Gastroesophageal sphincter (tissue), 4 donors: ENCODE results near the gene MMS19. TPM values are rescaled to one million over a fixed set of nuclear protein-coding genes. Genes with fewer than 3 reads are reported as not detected.

Source experiments
- ATAC-seq: fragments of 150-250 bp; one replicate; pipeline ENCODE4 v1.9.1; 2016; ENCODE audit warnings: mild to moderate bottlenecking, moderate library complexity
- H3K27ac ChIP-seq, 4 donors: fragments of 200-600 bp; sonication (generic) in 3 of 4; 1 replicate in 3 of 4; 2 replicates in 1 of 4; pipeline ENCODE4 v1.5.1; 2016 to 2019
- H3K27me3 ChIP-seq: fragments of 200-600 bp; sonication (generic); one replicate; pipeline ENCODE4 v1.5.1; 2019
- H3K36me3 ChIP-seq, 2 donors: fragments of 200-600 bp; sonication (generic); one replicate each; pipeline ENCODE4 v1.5.1; 2019; ENCODE audit warnings: control low read depth in 1 of 2
- H3K4me1 ChIP-seq, 3 donors: fragments of 200-600 bp; sonication (generic); 1 replicate in 2 of 3; 2 replicates in 1 of 3; pipeline ENCODE4 v1.5.1; 2016 to 2019; ENCODE audit warnings: control low read depth in 2 of 3
- H3K4me3 ChIP-seq, 2 donors: fragments of 200-600 bp; sonication (generic); one replicate each; pipeline ENCODE4 v1.5.1; 2019; ENCODE audit warnings: mild to moderate bottlenecking in 1 of 2, moderate library complexity in 1 of 2
- H3K9me3 ChIP-seq, 3 donors: fragments of 200-600 bp; sonication (generic); one replicate each; pipeline ENCODE4 v1.5.1; 2017 to 2019; ENCODE audit warnings: control low read depth in 2 of 3
- CTCF ChIP-seq, 4 experiments: fragments of 200-600 bp in 2 of 4; fragments of 450-650 bp in 2 of 4; sonication (generic) in 1 of 4; IDR thresholded peaks; one replicate each; pipeline ENCODE4 v1.5.1; 2017 to 2019; ENCODE audit warnings: antibody characterized with exemption in 4 of 4, mild to moderate bottlenecking in 2 of 4, moderate library complexity in 2 of 4
- EP300 ChIP-seq: sonication (generic); formaldehyde crosslinking; IDR thresholded peaks from one replicate; pipeline ENCODE4 v1.6.1; 2017; ENCODE audit warnings: antibody characterized with exemption, mild to moderate bottlenecking
- POLR2A ChIP-seq, 2 donors: fragments of 450-650 bp; IDR thresholded peaks; one replicate each; pipeline ENCODE4 v1.6.1; 2017; ENCODE audit warnings: antibody characterized with exemption in 2 of 2, mild to moderate bottlenecking in 2 of 2, moderate library complexity in 1 of 2
- POLR2AphosphoS5 ChIP-seq: sonication (generic); formaldehyde crosslinking; IDR thresholded peaks from one replicate; pipeline ENCODE4 v1.6.1; 2017; ENCODE audit warnings: antibody characterized with exemption
- WGBS, 2 donors: methylation state at CpG; one replicate each; pipeline ENCODE4 v1.1.5; 2018; ENCODE audit warnings: low coverage in 1 of 2; 5-methylcytosine and 5-hydroxymethylcytosine counted together
- total RNA-seq, 4 donors: library from RNA; depleted of rRNA; stranded (reverse); fragments of >200 nt; gene quantifications; one replicate each; pipeline ENCODE4 v1.1.0, GENCODE V29; 2016

MMS19 gene
- total RNA-seq, 4 donors from 2014 or later = 44.3 to 75.8 (median 51.8) TPM

GRCh38 chr10:97456686-97457065 is 41.5 kb downstream of the MMS19 start:
- H3K4me1 ChIP-seq = peaks cover 0 to 33% (median 0%) of the 10 kb centered on the region in 3 donors
- no peaks in the 10 kb centered on the region for H3K9me3 ChIP-seq
- H3K27ac ChIP-seq = no peak overlapping the region
- peaks cover 0 to 93% of the 10 kb centered on the region in 2 donors for H3K36me3 ChIP-seq
- 60 to 77% methylated on average over 1 to 3 of the region's 3 CpGs for WGBS, 2 donors
- TF ChIP-seq EP300 = no peak
- TF ChIP-seq POLR2A (IDR thresholded peaks at IDR 0.05) = no peak
- no peak for TF ChIP-seq POLR2AphosphoS5
- TF ChIP-seq CTCF (IDR thresholded peaks at IDR 0.05) = no peak
- H3K27me3 ChIP-seq = no peaks in the 10 kb centered on the region
- no peak for ATAC-seq
- H3K4me3 ChIP-seq = no peak overlapping the region

GRCh38 chr10:97456034-97456685 is 42.1 kb downstream of the MMS19 start:
- no peak for TF ChIP-seq POLR2A (IDR thresholded peaks at IDR 0.05)
- TF ChIP-seq POLR2AphosphoS5 = no peak
- TF ChIP-seq CTCF (IDR thresholded peaks at IDR 0.05) = no peak
- no peak for TF ChIP-seq EP300
- Histone ChIP-seq H3K36me3 (peaks cover 0 to 91% of the 10 kb centered on the region in 2 donors), H3K4me3 (no peak overlapping the region), H3K4me1 (peaks cover 0 to 37% (median 0%) of the 10 kb centered on the region in 3 donors), H3K27me3 (no peaks in the 10 kb centered on the region), H3K27ac (peak overlapping the region in 1 of 4 donors; percentile 53), H3K9me3 (no peaks in the 10 kb centered on the region)
- WGBS, 2 donors = 60 to 62% methylated on average over 5 of the region's 5 CpGs
- ATAC-seq = no peak

GRCh38 chr10:97454330-97455036 is 43.7 kb downstream of the MMS19 start:
- TF ChIP-seq POLR2AphosphoS5 (no peak), EP300 (no peak), CTCF (IDR thresholded peaks at IDR 0.05) (no peak), POLR2A (IDR thresholded peaks at IDR 0.05) (no peak)
- Histone ChIP-seq H3K4me3 (no peak overlapping the region), H3K9me3 (no peaks in the 10 kb centered on the region), H3K36me3 (peaks cover 0 to 75% of the 10 kb centered on the region in 2 donors), H3K27me3 (no peaks in the 10 kb centered on the region), H3K4me1 (peaks cover 0 to 51% (median 0%) of the 10 kb centered on the region in 3 donors), H3K27ac (peak overlapping the region in 3 of 4 donors; percentile 10 to 53 (median 26))
- 20 to 24% methylated on average over 1 to 2 of the region's 3 CpGs for WGBS, 2 donors
- ATAC-seq = no peak

GRCh38 chr10:97452352-97452751 is 45.9 kb downstream of the MMS19 start:
- Histone ChIP-seq H3K9me3 (no peaks in the 10 kb centered on the region), H3K4me3 (no peak overlapping the region), H3K27ac (no peak overlapping the region), H3K36me3 (peaks cover 0 to 53% of the 10 kb centered on the region in 2 donors), H3K4me1 (peaks cover 0 to 71% (median 8%) of the 10 kb centered on the region in 3 donors), H3K27me3 (no peaks in the 10 kb centered on the region)
- 88% methylated on average over 5 of the region's 6 CpGs; no CpG with 5 or more reads in 1 of the 2 donors for WGBS, 2 donors
- ATAC-seq = no peak
- TF ChIP-seq CTCF (IDR thresholded peaks at IDR 0.05) = no peak
- TF ChIP-seq POLR2AphosphoS5 = no peak
- no peak for TF ChIP-seq EP300
- no peak for TF ChIP-seq POLR2A (IDR thresholded peaks at IDR 0.05)
